DLD1 (cell line): ENCODE results near the gene COL26A1.
"Not testable (repeated sequence)": the region's sequence is repeated elsewhere in the genome, so short reads cannot be mapped to it uniquely, and the experiment has no call there.

ENCODE experiments used
- in situ Hi-C: cut with HindIII; loops from 2 replicates; pipeline ENCODE4 v1.10.0; 2017; ENCODE audit warnings: low sequenced_read_pairs

Gene COL26A1

DNA sequence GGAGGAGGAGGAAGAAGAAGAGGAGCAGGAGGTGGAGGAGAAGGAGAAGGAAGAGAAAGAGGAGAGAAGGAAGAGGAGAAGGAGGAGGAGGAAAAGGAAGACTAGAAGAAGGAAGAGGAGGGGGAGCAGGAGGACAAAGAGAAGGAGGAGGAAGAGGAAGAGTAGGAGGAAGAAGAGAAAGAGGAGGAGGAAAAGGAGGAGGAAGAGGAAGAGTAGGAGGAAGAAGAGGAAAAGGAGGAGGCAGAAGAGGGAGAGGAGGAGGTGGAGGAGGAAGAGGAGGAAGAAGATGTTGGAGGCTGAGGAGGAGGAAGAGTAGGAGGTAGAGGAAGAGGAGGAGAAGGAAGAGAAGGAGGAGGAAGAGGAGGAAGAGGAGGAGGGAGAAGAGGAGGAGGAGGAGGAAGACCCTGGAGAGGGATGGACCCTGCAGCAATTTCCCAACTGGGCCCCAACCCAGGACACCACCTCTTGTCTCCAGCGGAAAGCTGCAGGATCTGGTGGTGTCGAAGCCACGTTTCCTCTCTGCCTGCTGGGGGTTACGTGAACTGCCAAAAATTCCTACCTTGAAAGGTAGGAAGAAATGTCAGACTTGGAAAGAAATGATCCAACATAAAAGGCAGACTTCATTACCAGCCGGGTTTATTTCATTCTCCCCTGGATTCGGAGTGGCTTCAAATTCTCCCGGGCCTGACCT, 38.9 kb downstream of the COL26A1 start:
- in situ Hi-C loops = no loop called here

DNA sequence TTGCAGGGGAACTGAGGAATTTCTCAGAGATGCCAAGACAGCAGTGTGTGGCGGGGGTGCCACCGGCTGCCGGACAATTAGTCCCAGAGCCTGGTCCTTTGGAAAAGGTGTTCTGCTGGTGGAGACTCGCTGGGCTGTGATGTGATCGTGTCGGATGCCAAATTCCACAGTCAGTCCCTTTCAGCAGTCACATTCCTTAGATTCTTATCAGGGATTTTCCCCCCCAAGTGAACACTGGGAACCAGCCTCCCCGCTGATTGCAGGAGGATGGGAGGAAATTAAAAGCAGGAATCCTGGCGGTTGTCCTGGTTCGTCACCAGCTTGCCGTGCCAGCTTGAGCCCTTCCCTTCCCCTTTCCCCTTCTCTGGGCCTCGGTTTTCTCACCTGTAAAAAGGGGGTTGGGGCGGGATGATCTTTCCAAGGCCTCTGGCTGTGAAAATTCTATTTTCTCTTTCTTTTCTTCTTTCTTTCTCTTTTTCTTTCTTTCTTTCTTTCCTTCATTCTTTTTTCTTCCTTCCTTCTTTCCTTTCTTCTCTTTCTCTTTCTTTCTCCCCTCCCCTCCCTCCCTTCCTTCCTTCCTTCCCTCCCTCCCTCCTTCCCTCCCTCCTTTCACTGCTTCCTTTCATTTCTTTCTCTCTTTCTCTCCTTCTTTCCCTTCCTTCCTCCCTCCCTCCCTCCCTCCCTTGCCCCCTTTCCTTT, 39.6 kb downstream of the COL26A1 start:
- in situ Hi-C loops = no loop called here

DNA sequence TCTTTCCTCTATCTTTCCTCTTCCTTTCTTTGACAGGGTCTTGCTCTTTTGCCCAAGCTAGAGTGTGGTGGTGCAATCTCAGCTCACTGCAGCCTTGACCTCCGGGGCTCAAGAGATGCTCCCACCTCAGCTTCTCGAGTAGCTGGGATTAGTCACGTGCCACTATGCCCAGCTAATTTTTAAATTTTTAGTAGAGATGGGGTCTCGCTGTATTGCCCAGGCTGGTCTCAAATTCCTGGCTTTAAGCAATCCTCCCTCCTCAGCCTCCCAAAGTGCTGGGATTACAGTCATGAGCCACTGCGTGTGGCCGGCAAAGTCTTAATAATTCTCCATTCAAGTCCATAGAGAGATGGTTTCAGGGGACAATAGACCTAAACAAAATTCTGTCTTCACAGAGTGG, 40.2 kb downstream of the COL26A1 start:
- in situ Hi-C loops = no loop called here

DNA sequence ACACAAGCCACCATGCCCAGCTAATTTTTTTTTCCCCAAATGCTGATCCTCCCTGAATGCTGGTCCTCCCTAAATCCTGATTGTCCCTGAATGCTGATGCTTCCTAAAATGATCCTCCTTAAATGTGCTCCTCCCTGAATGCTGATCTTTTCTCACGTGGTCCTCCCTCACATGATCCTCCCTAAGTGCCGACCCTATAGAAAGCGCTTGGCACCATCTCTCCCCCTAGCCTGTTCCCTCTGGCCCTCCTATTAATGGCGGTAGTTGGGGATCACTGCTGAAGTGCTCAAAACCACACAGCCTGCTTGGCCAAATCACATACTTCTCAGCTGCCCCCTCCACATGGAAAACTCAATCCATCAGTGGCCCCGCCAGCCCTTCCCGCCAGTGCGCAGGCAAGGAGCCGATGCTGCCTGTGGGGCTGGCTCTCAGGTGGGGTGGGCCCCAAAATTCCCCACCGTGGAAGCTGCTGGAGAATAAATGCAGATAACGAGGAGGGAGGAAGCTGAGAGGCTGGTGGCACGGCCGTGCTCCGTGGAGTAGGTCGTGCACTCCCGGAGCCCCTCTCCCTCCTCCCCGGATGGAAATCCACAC, 42.9 kb downstream of the COL26A1 start:
- in situ Hi-C loops = no loop called here

DNA sequence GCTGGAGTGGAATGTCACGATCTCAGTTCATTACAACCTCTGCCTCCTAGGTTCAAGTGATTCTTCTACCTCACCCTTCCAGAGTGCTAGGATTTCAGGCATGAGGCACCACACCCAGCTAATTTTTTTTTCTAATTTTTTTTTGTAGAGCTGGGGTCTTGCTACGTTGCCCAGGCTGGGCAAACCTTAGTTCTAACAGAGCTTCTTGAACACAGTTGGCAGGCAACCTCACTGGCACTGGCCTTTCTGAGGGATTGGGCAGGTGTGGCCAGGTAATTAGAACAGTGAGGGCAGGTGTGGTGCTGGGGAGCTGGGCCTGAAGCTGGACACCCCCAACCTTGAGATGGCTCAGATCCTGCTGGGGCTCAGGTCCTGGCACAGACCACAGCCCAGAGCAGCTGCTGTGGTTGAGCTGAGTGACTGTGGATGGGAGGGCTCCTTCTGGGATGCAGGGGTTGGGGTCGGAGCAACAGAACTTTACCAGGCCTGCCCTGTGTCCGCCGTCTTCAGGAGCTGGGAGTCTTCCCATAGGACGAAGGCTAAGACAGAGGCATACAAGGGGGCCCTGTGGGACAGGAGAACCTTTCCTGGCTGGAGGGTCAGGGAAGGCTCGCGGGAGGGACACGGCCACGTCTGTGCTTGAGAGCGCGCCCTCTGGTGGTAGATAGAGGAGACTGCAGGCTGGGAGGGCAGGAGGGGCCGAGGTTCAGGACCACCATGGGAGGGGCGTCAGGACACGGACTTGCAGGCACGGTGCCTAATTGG, 48.2 kb downstream of the COL26A1 start:
- in situ Hi-C loops = no loop called here

DNA sequence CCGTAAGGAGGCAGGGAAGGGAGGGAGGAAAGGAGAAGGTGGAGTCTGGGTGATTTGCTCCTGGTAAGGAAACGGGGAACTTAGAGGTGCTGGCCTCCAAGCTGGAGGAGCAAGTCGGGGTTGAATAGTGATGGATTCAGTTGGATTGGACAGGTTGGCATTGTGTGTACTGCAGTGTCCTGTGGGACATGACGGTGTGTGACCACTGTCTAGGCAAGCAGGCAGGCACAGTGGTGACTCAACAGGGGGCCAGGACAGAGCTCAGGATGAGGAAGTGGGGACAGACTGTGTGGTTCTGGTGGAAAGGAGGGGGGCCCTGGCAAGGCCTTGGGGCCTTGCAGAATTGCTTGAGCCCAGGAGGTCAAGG, 48.8 kb downstream of the COL26A1 start:
- in situ Hi-C loops = no loop called here

DNA sequence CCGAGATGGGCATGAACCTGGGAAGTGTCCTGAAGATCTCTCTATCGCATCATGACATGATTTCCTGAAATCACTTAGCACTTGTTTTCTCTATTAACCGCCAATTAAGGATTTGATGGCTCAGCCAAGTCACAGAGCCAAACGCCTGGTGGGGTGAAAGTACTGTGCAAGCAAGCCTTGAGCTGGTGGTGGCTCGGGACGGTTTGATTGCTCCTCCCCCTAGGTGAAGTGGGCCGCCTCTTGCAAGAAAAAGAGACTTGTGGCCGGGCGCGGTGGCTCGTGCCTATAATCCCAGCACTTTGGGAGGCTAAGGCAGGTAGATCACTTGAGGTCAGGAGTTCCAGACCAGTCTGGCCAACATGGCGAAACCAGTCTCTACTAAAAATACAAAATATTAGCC, 50.3 kb downstream of the COL26A1 start:
- in situ Hi-C loops = no loop called here

DNA sequence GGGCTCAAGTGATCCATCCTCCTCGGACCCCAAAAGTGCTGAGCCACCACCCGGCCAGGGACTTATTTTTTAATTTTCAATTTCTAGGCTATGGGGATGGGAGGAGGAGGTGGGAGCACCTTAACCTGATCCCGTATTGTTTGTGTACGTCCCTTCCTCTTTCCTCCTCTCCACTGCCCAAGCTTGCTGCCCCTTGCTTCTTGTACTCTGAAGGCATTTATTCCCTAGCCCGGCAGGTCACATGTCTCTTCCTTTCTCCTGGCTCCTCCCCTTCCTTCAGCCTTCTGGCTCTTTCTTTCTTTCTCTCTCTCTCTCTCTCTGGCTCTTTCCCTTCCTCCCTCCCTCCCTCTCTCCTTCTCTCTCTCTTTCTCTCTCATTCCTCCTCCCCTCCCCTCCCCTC, 56.0 kb downstream of the COL26A1 start:
- in situ Hi-C loops = no loop called here

DNA sequence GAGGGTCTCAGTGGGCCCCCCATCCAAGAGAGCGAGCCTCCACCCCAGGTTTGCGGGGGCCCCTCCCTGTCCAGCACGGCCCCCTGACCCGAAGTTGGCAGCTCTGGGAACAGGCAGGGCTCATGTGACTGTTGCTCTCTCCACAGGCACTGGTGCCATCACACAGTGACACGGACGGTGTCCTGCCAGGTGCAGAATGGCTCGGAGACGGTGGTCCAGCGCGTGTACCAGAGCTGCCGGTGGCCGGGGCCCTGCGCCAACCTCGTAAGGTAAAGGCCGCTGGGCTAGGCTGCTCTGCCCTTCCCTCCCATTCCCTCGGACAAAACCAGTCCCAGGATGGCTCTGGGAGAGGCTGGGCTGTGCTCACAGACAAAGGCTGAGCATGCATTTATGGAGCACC, 57.2 kb downstream of the COL26A1 start:
- in situ Hi-C loops = no loop called here

DNA sequence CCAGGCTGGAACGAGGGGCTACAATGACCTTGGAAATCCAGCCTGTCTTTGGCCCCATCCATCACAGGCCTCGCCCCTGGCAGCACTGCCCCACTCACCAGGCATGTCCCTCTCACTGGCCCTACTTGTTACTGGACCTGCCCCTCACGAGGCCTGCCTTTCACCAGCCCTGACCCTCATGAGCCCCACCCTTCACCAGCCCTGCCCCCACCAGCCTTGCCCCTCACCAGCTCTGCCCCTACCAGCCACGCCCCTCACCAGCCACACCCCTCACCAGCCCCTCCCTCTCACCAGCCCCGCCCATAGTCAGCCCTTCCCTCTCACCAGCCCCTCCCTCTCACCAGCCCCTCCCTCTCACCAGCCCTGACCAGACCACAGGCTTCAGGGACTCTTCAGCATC, 57.8 kb downstream of the COL26A1 start:
- in situ Hi-C loops = no loop called here

DNA sequence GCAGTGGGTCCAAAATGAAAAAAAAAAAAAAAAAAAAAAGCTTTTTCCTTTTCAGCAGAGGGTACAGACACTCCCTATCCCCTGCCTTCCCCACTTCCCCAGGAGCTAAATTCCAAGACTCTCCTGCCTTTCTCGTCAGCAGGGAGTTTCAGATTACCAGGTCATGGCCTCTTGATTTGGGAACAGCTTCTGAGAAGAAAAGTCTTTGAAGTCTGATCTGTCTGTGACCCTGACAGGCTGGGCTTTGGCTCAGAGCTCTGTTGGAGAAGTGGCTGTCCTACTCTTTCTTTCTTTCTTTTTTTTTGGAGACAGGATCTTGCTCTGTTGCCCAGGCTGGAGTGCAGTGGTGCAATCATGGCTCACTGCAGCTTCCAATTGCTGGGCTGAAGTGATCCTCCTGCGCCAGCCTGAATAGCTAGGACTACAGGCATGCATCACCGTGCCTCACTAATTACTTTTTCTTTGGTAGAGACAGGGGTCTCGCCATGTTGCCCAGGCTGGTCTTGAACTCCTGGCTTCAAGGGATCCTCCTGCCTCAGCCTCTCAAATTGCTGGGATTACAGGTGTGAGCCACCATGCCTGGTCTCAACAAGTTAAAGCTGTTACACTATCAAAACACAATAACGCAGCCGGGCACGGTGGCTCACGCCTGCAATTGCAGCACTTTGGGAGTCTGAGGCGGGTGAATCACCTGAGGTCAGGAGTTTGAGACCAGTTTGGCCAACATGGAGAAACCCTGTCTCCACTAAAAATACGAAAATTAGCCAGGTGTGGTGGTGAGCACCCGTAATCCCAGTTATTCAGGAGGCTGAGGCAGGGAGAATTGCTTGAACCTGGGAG, 59.9 kb downstream of the COL26A1 start:
- in situ Hi-C loops = no loop called here

DNA sequence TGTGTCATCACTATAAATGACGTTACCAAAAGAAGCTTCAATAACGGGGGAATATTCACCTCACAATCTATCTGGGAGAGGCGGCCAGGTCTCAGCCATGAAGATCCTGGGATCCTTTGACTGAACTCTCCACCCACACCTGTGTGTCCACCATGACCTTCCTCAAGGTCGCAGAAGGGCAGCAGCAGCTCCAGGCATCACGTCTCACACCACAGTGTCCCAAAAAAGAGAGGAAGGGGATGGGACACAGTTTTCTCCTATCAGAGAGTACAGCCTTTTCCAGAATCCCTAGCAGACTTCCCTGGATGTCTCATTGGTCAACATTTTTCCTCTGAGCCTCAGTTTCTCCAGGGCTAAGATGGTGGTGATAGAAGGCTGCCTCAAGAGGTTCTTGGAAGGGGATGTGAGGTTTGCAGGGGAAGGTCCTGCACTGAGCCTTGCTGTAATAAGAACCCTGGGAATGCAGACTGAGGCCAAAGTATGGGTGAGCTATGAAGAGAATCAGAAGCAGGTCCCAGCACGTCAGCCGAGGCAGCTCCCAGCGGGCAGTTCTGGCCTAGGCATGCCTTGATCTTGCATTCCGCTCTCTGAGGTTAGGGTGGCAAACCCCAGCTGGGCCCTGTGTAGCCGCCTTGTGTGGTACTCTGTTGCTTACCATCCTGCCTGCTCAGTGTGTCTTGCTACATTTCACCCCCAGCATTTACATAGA, 63.8 kb downstream of the COL26A1 start:
- in situ Hi-C loops = no loop called here

DNA sequence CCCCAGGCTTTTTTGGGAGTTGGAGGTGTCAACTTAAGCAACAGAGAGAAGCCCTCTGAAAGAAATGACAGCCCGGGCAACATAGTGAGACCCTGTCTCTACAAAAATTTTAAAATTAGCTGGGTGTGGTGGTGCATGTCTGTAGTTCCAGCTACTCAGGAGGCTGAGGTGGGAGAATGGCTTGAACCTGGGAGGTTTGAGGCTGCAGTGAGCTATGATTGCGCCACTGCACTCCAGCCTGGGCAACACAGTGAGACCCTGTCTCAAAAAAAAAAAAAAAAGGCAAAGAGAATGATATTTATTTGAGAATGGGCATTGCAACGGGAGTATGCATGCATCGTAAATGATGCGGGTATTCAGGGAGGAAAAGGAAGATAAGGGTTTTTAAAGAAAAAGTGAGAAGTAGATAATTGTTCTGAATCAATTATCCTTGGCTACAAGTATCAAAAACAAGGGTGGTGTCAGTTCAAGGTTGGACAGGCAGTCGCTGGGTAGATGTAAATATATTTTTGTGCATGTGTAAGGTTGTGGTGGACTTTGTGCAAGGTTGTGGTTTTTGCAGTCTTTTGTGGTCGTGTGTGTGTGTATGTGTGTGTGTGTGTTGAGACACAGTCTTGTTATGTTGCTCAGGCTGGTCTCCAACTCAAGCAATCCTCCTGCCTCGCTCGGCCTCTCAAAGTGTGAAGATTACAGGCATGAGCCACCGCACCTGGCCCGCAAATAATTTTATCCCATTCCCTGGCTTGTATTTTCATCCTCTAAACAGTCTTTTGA, 65.6 kb downstream of the COL26A1 start:
- in situ Hi-C loops = no loop called here

DNA sequence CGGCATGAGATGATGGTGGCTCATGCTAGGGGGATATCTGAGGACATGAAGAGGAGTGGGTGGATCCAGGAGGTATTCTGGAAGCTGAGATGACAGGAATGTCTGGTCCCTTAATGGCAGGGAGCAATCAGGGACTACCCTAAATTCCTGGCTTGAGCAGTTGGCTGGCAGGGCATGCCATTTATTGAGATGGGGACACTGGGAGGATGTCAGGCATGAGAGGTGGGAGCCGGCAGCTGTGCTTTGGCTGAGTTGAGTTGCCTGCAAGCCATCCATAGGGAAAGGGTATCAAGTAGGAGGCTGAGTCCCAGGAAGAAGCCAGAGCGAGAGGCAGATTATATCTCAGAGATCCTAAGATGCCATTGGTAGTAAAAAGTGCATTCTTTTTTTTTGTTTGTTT, 69.6 kb downstream of the COL26A1 start:
- in situ Hi-C loops = no loop called here

DNA sequence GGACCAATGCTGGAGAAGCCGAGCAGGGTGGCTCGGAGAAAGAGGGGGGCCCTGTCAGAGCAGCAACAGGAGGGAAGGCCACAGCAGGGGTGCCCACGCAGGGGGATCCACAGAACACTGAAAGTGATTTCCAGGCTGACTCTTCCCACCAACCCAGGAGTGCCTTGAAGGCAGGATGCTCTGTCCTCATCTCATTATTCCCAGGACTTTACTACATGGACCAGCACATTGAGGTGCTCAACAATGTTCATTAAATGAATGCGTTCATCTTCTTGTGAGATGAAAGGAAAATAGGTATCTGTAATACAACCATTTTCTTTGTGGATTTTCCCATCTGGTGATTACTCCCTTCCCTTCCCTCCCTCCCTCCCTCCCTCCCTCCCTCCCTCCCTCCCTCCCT, 71.0 kb downstream of the COL26A1 start:
- in situ Hi-C loops = no loop called here

DNA sequence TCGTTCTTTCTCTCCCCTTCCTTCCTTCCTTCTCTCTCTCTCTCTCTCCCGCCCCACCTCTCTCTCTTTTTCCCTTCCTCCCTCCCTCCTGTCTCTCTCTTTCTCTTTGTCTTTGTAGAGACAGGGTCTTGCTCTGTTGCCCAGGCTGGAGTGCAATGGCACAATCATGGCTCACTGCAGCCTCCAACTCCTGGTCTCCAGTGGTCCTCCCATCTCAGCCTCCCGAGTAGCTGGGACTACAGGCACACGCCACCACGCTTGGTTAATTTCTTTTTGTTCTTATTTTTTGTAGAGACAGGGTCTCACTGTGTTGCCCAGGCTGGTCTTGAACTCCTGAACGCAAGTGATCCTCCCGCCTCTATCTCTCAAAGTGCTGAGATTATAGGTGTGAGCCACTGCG, 71.5 kb downstream of the COL26A1 start:
- in situ Hi-C loops = not testable (repeated sequence)

DNA sequence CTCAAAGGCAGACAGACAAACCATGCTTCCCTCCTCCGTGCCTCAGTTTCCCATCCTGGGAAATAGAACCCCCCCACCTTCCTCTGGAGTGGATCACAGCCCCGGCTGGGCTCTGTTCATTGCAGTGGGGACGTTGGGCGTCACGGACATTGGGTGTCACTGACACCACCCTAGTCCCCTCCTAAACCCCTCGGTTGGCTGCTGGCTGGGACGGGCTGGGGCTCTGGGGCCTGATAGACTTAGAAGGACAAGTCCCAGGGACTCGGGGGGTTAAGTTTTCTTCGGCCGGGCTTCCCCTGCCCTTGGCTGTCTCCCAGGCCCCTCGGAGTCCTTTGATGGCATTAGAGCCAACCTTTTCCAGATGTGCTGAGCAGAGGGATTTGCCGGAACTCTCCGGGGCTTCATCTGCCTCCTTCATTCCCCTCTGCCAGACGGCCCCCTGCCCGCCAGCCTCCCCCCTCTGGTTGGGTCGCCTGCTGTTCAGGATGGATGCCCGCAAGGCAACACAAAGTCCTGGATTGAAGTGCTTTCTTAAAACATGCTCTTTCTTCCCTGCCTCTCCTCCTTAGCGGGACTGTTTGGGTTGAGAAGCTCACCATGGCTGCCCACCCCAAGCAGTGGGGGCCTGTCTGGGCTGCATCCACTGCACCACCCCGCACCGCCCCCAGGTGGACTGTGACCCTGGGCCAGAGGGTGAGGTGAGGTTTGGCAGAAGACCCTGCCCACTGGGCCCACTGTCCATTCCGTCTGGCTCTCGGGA, 73.0 kb downstream of the COL26A1 start:
- in situ Hi-C loops = no loop called here

DNA sequence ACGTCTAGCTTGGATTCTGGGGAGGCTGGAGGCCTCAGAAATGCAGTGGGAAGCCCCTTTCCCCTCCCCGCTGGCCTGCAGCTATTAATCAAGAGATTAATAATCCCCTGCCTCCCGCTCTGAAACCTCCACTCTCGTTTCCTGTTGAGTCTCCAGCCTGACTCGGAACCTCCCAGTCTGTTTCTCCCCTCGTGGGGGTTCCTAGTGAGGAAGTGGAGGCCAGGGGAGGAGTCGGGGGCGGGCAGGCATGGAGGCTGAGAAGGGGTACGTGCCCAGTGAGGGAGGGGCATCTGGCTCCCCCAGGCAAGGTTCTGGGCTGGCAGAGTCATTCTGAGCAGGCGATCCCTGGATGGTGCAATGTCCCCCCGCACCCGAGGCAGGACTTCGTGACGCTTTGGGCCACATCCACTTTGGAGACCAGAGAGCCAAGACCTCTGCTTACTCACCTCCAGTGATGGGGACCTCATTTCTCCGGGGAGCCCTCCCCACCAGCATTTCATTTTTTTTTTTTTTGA, 73.6 kb downstream of the COL26A1 start:
- in situ Hi-C loops = no loop called here
